IMR-90 (cell line): ENCODE measurements around the gene FAM162A.
"Not testable (repeated sequence)": the region's sequence is repeated elsewhere in the genome, so short reads cannot be mapped to it uniquely, and the experiment has no call there.

ENCODE experiments used
- BHLHE40 ChIP-seq: fragments of 150-350 bp; IDR thresholded peaks from 2 replicates; pipeline ENCODE4 v1.6.1; 2016; ENCODE audit warnings: mild to moderate bottlenecking, low read depth, low read length
- POLR2A ChIP-seq: IDR thresholded peaks from 2 replicates; pipeline ENCODE4 v1.6.1; 2012; ENCODE audit warnings: mild to moderate bottlenecking, low read depth, low read length
- RAD21 ChIP-seq: IDR thresholded peaks from 2 replicates; pipeline ENCODE4 v1.6.1; 2012; ENCODE audit warnings: low read length, improper control_type of control experiment
- RFX5 ChIP-seq: IDR thresholded peaks from 2 replicates; pipeline ENCODE4 v1.8.0; 2012; ENCODE audit warnings: low read depth, mild to moderate bottlenecking, low read length, moderate library complexity
- USF2 ChIP-seq: fragments of 150-350 bp; IDR thresholded peaks from 2 replicates; pipeline ENCODE4 v1.6.1; 2017; ENCODE audit warnings: mild to moderate bottlenecking, antibody characterized with exemption, low read length, low read depth
- TF ChIP-seq, protein P1 (sequence below): conservative IDR thresholded peaks from 2 replicates; pipeline ENCODE4 v1.5.1; 2012; ENCODE audit warnings: mild to moderate bottlenecking, low read depth, low read length, improper control_type of control experiment

- TF ChIP-seq, protein P1, sequence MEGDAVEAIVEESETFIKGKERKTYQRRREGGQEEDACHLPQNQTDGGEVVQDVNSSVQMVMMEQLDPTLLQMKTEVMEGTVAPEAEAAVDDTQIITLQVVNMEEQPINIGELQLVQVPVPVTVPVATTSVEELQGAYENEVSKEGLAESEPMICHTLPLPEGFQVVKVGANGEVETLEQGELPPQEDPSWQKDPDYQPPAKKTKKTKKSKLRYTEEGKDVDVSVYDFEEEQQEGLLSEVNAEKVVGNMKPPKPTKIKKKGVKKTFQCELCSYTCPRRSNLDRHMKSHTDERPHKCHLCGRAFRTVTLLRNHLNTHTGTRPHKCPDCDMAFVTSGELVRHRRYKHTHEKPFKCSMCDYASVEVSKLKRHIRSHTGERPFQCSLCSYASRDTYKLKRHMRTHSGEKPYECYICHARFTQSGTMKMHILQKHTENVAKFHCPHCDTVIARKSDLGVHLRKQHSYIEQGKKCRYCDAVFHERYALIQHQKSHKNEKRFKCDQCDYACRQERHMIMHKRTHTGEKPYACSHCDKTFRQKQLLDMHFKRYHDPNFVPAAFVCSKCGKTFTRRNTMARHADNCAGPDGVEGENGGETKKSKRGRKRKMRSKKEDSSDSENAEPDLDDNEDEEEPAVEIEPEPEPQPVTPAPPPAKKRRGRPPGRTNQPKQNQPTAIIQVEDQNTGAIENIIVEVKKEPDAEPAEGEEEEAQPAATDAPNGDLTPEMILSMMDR: not testable (repeated sequence)
- not testable (repeated sequence) for TF ChIP-seq RFX5, BHLHE40, POLR2A, RAD21, USF2
Measured at GRCh38 chr3:122444491-122444887, 60.5 kb downstream of the FAM162A start.
